Fibroblast of skin of abdomen (primary cell): ENCODE results near the gene HIVEP1.
"Not testable (repeated sequence)": the region's sequence is repeated elsewhere in the genome, so short reads cannot be mapped to it uniquely, and the experiment has no call there.

ENCODE experiments used
- DNase-seq: peaks from one replicate; pipeline ENCODE4 v3.0.0-alpha.2; 2013

Gene HIVEP1

DNA sequence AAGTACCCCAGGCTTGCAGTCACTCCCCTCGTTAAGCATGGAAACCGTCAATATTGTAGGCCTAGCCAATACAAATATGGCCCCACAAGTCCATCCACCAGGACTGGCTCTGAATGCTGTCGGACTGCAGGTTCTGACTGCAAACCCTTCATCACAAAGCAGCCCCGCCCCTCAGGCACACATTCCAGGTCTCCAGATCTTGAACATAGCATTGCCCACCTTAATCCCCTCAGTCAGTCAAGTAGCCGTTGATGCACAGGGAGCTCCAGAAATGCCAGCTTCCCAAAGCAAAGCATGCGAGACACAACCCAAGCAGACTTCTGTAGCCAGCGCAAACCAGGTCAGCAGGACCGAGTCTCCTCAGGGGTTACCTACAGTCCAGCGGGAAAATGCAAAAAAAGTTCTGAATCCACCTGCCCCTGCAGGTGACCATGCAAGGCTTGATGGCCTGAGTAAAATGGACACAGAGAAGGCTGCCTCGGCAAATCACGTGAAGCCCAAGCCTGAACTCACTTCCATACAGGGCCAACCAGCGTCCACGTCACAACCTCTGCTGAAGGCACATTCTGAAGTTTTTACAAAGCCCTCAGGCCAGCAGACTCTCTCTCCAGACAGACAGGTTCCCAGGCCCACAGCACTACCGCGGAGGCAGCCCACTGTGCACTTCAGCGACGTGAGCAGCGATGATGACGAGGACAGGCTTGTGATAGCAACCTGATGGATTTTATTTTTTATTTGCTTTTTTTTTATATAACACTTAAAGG lies 151.8 kb downstream of the HIVEP1 start:
- DNase-seq = no peak

- no peak for DNase-seq
Observed at GRCh38 chr6:12164508-12164770, 152.3 kb downstream of the HIVEP1 start.

- no peak for DNase-seq
Observed at GRCh38 chr6:12165297-12165696, 153.2 kb downstream of the HIVEP1 start.

DNA sequence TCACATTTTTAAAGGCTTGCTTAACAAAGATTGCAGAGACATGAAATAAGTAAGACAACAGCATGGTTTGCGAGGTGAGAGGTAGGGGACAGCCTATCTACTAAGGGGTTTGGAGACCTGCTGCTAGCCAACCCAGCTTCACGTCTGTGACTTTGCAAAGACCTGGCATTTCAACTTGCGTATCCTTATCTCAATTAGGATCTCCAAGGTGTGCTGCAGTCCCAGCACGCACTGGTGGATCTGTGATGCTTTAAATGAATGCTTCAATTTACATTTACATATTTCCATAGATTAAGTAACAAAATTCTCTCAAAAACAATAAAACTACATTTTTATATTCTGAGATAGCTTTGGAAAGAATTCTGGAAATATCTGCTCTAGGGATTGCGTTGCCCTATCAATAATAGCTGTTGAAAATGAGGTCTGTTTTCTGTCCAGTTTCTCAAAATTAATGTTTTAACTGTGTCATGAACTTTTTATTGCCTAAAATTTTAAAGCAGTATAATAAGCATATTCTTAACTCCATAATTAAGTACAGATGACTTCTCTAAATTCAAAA lies 153.7 kb downstream of the HIVEP1 start:
- no peak for DNase-seq

DNA sequence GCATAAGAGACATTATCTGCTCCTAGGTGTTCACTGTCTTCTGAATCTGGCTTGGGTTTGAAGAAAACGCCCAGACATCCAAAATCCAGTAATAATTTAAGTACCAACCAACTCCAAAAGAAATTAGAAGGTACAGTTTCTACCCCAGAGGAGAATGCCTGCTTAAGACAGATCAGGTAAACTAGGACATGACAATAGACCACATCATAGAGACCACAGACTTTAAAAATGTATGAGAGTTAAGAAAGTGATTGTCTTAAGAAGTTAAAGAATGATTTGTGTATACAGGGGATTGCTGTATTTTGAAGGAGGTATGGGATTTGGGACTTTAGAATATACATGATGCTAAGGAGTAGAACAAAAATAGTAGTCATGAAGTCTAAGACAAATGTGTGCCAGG lies 157.3 kb downstream of the HIVEP1 start:
- no peak for DNase-seq

GRCh38 chr6:12170351-12171092 lies 158.4 kb downstream of the HIVEP1 start:
- no peak for DNase-seq

- DNase-seq = no peak
Observed at GRCh38 chr6:12171717-12172116, 159.6 kb downstream of the HIVEP1 start.

DNA sequence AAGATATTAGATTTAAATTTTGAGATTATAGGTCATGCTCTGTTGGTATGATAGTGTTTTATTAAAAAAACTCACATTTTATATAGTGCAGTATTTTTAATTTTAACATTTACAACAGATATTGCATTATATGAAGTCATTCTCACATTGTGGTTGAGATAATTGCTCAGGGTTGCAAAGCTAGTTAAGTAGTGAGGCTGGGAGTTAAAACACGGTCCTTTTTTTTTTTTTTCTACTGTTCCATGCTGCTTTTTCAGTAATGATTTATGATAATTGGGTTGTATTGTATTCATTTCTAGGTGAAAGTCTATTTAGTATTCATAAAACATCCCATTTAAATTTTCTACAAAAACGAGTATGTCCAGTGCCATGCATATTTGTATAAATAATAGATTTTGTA lies 160.5 kb downstream of the HIVEP1 start:
- DNase-seq = no peak

- no peak for DNase-seq
Observed at GRCh38 chr6:12173181-12173580, 161.1 kb downstream of the HIVEP1 start.

DNA sequence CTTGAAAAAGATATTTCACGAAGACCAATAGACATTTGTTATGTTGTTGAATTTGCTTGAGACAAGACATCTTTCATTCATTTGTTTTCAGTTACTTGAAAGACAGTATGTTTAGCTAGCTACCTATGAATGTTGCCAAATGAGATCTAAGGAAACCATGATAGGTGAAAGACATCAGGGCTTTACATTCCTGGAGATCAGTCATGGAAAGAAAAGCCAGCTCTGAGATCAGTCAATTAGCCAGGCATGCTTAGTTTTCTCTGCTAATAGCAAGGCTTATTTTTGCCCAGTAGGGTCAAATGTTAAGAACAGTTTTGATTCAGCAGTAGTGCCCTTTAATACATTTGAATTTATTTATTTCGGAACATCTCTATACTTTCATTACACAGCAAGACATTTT lies 161.5 kb downstream of the HIVEP1 start:
- no peak for DNase-seq

GRCh38 chr6:12174878-12175277 lies 162.8 kb downstream of the HIVEP1 start:
- DNase-seq = no peak

DNA sequence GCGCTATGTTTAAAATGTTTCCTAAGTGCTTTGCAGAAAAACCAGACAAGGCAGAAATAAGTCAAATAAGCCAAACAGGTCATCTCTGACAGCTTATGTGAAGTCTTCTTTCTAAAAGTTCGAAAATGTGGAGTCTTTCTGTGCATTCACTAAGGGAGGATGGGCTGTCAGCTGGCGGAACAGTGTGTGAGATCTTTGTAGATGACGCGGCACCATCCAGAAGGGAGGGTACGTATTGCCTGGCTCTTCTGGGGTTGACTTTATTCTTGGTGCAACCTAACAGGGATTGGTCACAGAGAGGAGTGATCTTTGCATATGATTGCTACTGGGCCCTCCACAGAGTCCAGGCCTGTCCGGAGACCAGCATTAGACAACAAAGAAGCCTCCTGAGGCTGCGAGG lies 163.5 kb downstream of the HIVEP1 start:
- no peak for DNase-seq

DNA sequence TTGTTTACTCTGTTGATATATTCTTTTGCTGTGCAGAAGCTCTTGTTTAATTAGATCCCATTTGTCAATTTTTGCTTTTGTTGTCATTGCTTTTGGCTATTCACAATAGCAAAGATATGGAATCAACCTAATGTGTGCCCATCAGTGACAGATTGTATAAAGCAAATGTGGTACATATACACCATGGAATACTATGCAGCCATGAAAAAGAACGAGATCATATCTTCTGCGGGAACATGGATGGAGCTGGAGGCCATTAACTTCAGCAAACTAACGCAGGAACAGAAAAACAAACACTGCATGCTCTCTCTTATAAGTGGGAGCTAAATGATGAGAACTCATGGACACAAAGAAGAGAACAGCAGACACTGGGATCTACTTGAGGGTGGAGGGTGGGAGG lies 164.7 kb downstream of the HIVEP1 start:
- DNase-seq = not testable (repeated sequence)

- DNase-seq = no peak
Observed at GRCh38 chr6:12178521-12178920, 166.4 kb downstream of the HIVEP1 start.

- no peak for DNase-seq
Observed at GRCh38 chr6:12181481-12181880, 169.4 kb downstream of the HIVEP1 start.

GRCh38 chr6:12182676-12183075 lies 170.6 kb downstream of the HIVEP1 start:
- peak; percentile 41 for DNase-seq

GRCh38 chr6:12185081-12185673 lies 173.1 kb downstream of the HIVEP1 start:
- no peak for DNase-seq

GRCh38 chr6:12186528-12186927 lies 174.4 kb downstream of the HIVEP1 start:
- no peak for DNase-seq

GRCh38 chr6:12189150-12189549 lies 177.0 kb downstream of the HIVEP1 start:
- DNase-seq = no peak

GRCh38 chr6:12189661-12190060 lies 177.5 kb downstream of the HIVEP1 start:
- DNase-seq = peak; percentile 48

DNA sequence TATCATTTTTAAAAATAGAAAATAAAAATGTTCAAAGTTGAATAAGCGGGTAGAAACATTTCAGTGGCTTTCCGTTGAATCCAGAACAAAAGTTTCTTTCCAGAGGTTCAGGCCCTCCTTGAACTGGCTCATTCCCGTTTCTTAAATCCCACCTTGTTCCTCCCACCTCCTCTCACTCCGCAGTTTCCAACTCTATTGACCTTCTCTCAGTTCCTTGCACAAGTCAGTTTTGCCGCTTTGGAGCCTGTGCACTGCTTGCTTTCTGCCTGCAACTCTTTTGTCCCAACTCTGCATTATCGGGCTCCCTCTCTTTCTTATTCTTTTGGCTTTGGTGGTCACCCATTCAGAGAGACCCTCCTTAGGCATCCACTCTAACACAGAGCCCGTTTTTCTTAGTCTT lies 178.1 kb downstream of the HIVEP1 start:
- DNase-seq = no peak

DNA sequence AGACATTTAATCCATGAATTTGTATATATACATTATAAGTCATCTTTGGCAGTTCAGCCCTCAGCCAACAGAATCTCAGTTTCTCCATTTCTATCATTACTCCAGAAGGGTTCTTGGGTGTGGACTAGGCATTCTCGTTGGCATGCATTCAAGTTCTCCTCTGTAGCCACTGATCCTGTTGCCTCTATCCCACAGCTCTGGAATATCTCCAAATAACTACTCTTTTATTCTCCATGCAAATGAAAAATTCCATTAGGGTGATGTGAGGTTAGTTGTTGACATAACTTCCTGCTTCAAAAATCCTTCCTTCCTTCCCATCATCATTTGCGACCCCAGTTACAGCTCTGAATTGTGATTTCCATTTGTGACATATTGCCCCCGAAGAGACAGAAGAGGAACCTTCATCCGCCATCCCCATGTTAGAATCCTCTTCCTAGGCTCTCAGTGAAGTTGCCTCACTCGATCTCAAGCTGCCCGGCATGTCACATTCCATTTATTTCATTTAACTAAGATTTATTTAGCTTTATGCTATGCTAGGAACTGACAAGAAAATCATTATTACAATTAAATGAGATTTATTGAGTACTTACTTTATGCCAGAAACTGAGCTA lies 184.3 kb downstream of the HIVEP1 start:
- peak; percentile 81 for DNase-seq

- no peak for DNase-seq
Observed at GRCh38 chr6:12198851-12199250, 186.7 kb downstream of the HIVEP1 start.
